Thyroid gland (tissue), 4 donors: ENCODE data around the gene TBRG4.

Source experiments
- CTCF ChIP-seq, 6 experiments: fragments of 200-600 bp in 3 of 6; fragments of 450-650 bp in 3 of 6; sonication (generic) in 3 of 6; IDR thresholded peaks; one replicate each; pipeline ENCODE4 v1.5.1; 2016 to 2019; ENCODE audit warnings: antibody characterized with exemption in 6 of 6, mild to moderate bottlenecking in 2 of 6, inconsistent platforms in 1 of 6, moderate library complexity in 1 of 6
- POLR2A ChIP-seq, 2 donors: fragments of 450-650 bp; IDR thresholded peaks; one replicate each; pipeline ENCODE4 v1.6.1; 2017; ENCODE audit warnings: antibody characterized with exemption in 2 of 2, mild to moderate bottlenecking in 2 of 2, moderate library complexity in 1 of 2

GRCh38 chr7:45052011-45052410 lies 59.5 kb downstream of the TBRG4 start:
- TF ChIP-seq CTCF (IDR thresholded peaks at IDR 0.05) (no peak), POLR2A (IDR thresholded peaks at IDR 0.05) (no peak)
